Subcutaneous abdominal adipose tissue (tissue), 5 donors: ENCODE results near the gene BMP6.

Experiments
- H3K27ac ChIP-seq: one replicate; pipeline ENCODE4 v1.7.0; 2013; ENCODE audit warnings: low read depth, mild to moderate bottlenecking, inconsistent platforms, low read length, moderate library complexity
- H3K27me3 ChIP-seq, 5 donors: one replicate each; pipeline ENCODE4 v1.7.0; 2013; ENCODE audit warnings: low read length in 5 of 5, inconsistent platforms in 1 of 5; ENCODE audit not compliant: control insufficient read depth in 5 of 5, insufficient read depth in 4 of 5
- H3K36me3 ChIP-seq, 5 donors: one replicate each; pipeline ENCODE4 v1.7.0; 2013; ENCODE audit warnings: low read length in 5 of 5; ENCODE audit not compliant: control insufficient read depth in 5 of 5, insufficient read depth in 5 of 5
- H3K4me1 ChIP-seq, 5 donors: one replicate each; pipeline ENCODE4 v1.7.0; 2013; ENCODE audit warnings: low read length in 5 of 5, mild to moderate bottlenecking in 3 of 5, moderate library complexity in 1 of 5; ENCODE audit not compliant: control insufficient read depth in 5 of 5, insufficient read depth in 5 of 5
- H3K4me3 ChIP-seq, 5 donors: one replicate each; pipeline ENCODE4 v1.7.0; 2013; ENCODE audit warnings: low read length in 5 of 5, low read depth in 1 of 5
- H3K9ac ChIP-seq, 5 donors: one replicate each; pipeline ENCODE4 v1.7.0; 2013; ENCODE audit warnings: low read length in 5 of 5, mild to moderate bottlenecking in 4 of 5, moderate library complexity in 3 of 5
- H3K9me3 ChIP-seq, 5 donors: one replicate each; pipeline ENCODE4 v1.7.0; 2013; ENCODE audit warnings: low read length in 5 of 5; ENCODE audit not compliant: control insufficient read depth in 5 of 5
- donor health status: healthy.
- donor health status: healthy.
- donor health status: healthy.
- donor health status: healthy.
- donor health status: healthy.

The BMP6 gene

DNA sequence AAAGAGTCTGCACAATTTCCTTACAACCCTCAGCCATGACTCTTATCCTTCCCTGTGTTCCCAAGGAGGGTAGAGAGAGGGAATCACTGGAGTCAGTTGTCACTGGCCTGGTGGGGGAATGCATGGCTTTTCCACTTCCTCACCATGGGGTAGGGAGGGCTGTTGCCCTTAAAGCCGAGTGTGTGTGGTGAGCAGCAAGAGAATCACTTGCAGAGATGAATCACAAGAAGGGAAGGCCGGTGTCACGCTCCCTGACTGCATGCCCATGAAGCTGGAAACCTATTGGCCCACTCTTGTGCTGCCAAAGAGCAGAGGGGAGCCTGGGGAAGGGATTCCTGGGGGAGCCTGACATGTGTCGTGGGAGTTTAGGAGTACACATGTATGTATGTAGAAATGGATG lies 18.1 kb upstream of the BMP6 start:
- no peaks in the 10 kb centered on the region for H3K36me3 ChIP-seq
- H3K27ac ChIP-seq = no peak overlapping the region
- no peaks in the 10 kb centered on the region for H3K27me3 ChIP-seq
- peaks cover 0 to 10% (median 6%) of the 10 kb centered on the region in 5 donors for H3K9me3 ChIP-seq
- H3K9ac ChIP-seq = no peak overlapping the region
- H3K4me1 ChIP-seq = no peaks in the 10 kb centered on the region
- no peak overlapping the region for H3K4me3 ChIP-seq

DNA sequence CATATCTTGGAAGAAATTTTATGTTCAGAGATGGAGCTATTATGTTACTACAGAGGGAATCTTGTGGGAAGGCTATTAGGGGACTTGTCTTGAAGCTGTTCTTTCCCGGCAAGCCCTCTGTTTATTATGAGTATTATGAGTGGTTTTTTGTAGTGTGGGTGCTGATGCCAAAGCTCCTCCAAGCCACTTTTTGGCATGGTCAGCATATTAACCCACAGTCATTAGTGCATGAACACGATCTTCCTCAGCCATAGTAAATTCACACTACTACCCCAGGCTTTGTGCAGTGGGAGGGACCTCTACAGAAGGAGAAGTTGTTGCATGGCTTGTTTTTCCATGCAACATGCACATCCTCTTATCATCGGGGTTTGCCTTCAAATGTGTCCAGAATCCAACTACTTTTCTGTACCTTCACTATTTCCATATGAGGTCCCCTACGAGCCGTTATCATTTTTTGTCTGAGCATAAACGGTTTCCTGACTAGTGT lies 6.5 kb upstream of the BMP6 start:
- Histone ChIP-seq H3K36me3 (no peaks in the 10 kb centered on the region), H3K4me1 (peaks cover 0 to 8% (median 4%) of the 10 kb centered on the region in 5 donors), H3K9ac (no peak overlapping the region), H3K27ac (no peak overlapping the region), H3K4me3 (no peak overlapping the region), H3K27me3 (no peaks in the 10 kb centered on the region), H3K9me3 (peaks cover 0 to 7% (median 2%) of the 10 kb centered on the region in 5 donors)

DNA sequence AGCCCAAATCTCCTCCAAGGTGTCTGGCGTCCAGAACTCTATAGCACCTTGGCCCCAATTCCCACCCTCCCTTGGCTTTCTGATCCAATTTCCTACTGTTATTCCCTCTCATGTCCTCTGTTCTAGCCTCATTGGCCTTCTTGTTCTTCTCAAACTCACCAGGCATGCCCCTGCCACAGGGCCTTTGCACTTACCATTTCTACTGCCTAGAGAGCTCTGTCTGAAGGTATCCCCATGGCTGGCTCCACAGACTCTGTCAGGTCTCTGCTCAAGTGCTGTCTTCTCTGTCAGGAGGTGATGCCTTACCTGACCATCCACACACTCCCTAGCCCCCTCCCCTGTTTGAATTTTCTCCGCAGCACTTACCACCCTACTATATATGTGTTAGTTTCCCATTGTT lies 5.6 kb upstream of the BMP6 start:
- Histone ChIP-seq H3K27me3 (peaks cover 0 to 4% (median 0%) of the 10 kb centered on the region in 5 donors), H3K9ac (no peak overlapping the region), H3K27ac (no peak overlapping the region), H3K4me1 (peaks cover under 1 to 10% (median 5%) of the 10 kb centered on the region in 5 donors), H3K4me3 (no peak overlapping the region), H3K9me3 (peaks cover 0 to 7% (median 2%) of the 10 kb centered on the region in 5 donors), H3K36me3 (no peaks in the 10 kb centered on the region)

DNA sequence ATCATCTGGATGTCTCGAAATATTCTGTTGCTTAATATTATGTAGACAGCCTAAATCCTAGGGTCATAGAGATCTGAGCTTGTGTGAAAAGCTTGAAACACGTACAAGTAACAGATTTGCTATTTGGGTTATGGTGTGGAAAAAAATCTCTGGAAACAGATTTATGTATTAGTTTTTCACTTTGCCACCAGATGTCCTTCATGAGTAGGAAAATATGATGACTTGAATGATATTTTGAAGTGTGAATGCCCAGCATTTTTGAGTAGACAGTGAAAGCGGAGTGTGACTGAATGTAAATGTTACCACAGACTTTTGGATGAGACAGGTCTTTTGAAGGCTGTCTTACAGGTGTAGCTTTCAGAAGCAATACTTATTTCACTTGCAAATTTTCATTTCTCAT lies 4.2 kb upstream of the BMP6 start:
- Histone ChIP-seq H3K27me3 (peaks cover 0 to 10% (median 5%) of the 10 kb centered on the region in 5 donors), H3K4me3 (no peak overlapping the region), H3K4me1 (peaks cover 7 to 23% (median 16%) of the 10 kb centered on the region in 5 donors), H3K36me3 (no peaks in the 10 kb centered on the region), H3K9me3 (peaks cover 0 to 3% (median 0%) of the 10 kb centered on the region in 5 donors), H3K27ac (no peak overlapping the region), H3K9ac (no peak overlapping the region)

DNA sequence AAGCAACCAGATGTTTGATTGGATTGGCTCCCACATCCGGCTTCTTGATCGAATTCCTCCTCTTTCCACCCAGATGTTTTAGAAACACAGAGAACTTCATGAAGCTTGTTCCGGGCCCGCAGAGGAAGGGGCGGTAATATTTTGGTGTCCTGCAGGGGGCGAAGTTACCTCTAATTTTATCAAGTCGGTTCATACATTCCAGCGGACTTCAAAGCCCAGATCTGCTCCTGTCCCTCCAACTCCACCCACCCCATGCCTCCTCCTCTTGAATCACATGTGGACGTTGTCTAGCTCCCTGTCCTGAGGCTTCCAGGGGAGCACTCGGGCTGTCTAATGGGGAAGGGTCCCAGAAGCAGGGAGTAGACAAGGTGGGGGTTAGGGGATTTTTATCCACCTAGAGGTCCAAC lies 2.9 kb upstream of the BMP6 start:
- Histone ChIP-seq H3K9me3 (no peaks in the 10 kb centered on the region), H3K9ac (no peak overlapping the region), H3K4me3 (no peak overlapping the region), H3K36me3 (no peaks in the 10 kb centered on the region), H3K27ac (no peak overlapping the region), H3K4me1 (peaks cover 7 to 36% (median 27%) of the 10 kb centered on the region in 5 donors), H3K27me3 (peaks cover 3 to 17% (median 15%) of the 10 kb centered on the region in 5 donors)

DNA sequence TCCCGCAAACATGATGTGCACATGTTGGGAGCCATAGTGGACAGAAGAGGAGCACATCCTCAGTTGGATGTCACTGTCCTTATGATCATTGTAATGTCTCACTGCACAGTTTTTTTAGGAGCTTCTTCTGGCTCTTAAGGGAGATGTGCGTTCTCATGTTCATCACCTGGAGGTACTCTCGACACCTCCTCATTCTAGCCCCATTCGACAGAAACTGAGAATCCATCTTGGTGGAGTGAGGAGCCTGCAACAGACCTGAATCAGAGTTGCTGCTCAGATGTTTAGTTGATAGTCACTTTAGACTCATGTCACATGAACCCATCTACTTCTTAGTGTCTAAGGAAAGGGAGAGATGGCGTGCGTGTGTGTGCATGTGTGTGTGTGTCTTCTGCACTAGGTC lies 2.3 kb upstream of the BMP6 start:
- H3K36me3 ChIP-seq = no peaks in the 10 kb centered on the region
- peaks cover 9 to 22% (median 20%) of the 10 kb centered on the region in 5 donors for H3K27me3 ChIP-seq
- H3K9me3 ChIP-seq = no peaks in the 10 kb centered on the region
- H3K9ac ChIP-seq = no peak overlapping the region
- H3K27ac ChIP-seq = no peak overlapping the region
- H3K4me1 ChIP-seq = peaks cover 7 to 41% (median 31%) of the 10 kb centered on the region in 5 donors
- H3K4me3 ChIP-seq = no peak overlapping the region

DNA sequence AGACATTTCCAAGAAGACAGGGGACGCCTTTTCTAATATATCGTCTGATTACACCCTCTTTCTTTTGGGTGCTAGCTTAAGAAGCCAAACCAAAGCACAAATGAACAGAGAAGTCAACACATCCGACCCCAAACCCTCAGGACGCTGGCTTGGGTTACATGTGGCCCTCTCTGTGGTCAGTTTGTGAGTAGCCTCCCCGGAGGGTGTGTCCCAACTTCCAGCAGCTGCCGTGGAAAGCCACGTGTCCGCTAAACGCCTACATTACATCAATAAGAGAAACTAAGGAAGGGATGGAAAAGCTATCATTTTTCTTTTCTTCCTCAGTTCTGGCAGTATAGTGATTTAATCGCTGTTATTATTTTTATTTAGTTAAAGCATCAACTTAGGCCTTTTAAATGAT lies 487 bp upstream of the BMP6 start:
- peaks cover 20 to 34% (median 31%) of the 10 kb centered on the region in 5 donors for H3K27me3 ChIP-seq
- H3K4me3 ChIP-seq = peak overlapping the region; percentile 59 to 79 (median 77)

DNA sequence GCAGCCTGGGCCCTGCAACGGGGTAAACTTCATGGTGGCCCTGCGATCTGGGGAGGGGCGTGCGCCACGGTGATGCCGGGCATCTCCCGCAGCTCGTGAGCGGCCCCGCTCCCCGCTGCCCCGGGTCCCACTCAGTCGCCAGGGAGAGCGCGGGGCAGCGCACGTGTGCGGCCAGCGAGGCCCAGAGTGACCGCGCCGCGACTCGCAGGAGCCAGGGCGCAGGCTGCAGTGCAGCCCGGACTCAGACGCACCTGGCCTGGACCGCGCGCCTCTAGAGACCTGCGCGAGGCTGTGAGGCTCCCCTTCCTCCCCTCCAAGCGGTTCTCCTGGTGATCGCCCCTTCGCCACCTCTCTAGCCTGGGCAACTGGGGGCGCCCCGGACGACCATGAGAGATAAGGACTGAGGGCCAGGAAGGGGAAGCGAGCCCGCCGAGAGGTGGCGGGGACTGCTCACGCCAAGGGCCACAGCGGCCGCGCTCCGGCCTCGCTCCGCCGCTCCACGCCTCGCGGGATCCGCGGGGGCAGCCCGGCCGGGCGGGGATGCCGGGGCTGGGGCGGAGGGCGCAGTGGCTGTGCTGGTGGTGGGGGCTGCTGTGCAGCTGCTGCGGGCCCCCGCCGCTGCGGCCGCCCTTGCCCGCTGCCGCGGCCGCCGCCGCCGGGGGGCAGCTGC lies 652 bp downstream of the BMP6 start:
- peaks cover 9 to 65% (median 41%) of the 10 kb centered on the region in 5 donors for H3K4me1 ChIP-seq
- H3K27ac ChIP-seq = no peak overlapping the region

More for the DNA sequence above, 487 bp upstream of the BMP6 start:
- no peak overlapping the region for H3K27ac ChIP-seq
- peaks cover 9 to 58% (median 41%) of the 10 kb centered on the region in 5 donors for H3K4me1 ChIP-seq
- no peak overlapping the region for H3K9ac ChIP-seq
- no peaks in the 10 kb centered on the region for H3K9me3 ChIP-seq
- H3K36me3 ChIP-seq = no peaks in the 10 kb centered on the region

DNA sequence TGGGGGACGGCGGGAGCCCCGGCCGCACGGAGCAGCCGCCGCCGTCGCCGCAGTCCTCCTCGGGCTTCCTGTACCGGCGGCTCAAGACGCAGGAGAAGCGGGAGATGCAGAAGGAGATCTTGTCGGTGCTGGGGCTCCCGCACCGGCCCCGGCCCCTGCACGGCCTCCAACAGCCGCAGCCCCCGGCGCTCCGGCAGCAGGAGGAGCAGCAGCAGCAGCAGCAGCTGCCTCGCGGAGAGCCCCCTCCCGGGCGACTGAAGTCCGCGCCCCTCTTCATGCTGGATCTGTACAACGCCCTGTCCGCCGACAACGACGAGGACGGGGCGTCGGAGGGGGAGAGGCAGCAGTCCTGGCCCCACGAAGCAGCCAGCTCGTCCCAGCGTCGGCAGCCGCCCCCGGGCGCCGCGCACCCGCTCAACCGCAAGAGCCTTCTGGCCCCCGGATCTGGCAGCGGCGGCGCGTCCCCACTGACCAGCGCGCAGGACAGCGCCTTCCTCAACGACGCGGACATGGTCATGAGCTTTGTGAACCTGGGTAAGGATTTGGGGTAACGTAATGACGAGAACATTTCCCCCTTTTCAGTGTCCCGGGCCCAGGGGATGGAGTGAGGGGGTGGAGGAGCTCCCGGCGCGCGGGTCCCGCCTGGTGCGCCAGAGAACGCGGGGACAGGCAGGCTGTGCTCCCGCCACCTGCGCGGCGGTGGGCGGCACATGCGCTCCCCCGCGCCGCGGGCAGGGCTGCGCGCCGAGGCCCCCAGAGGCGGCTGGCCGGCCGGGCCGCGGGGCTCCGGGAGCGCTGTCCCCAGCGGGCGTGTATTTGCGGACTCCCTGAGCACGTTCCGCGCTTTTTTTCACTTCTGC lies 1.4 kb downstream of the BMP6 start:
- H3K36me3 ChIP-seq = no peaks in the 10 kb centered on the region
- peaks cover 25 to 41% (median 34%) of the 10 kb centered on the region in 5 donors for H3K27me3 ChIP-seq
- H3K9ac ChIP-seq = peak overlapping the region in 3 of 5 donors; percentile 35 to 45 (median 37)
- peak overlapping the region; percentile 55 to 79 (median 73) for H3K4me3 ChIP-seq
- no peaks in the 10 kb centered on the region for H3K9me3 ChIP-seq
- peak overlapping the region; percentile 68 for H3K27ac ChIP-seq
- H3K4me1 ChIP-seq = peaks cover 9 to 72% (median 41%) of the 10 kb centered on the region in 5 donors

More for the DNA sequence above, 652 bp downstream of the BMP6 start:
- H3K4me3 ChIP-seq = peak overlapping the region in 4 of 5 donors; percentile 67 to 79 (median 78)
- no peaks in the 10 kb centered on the region for H3K36me3 ChIP-seq
- no peaks in the 10 kb centered on the region for H3K9me3 ChIP-seq
- peaks cover 25 to 41% (median 34%) of the 10 kb centered on the region in 5 donors for H3K27me3 ChIP-seq
- H3K9ac ChIP-seq = peak overlapping the region in 2 of 5 donors; percentile 20 to 47
